SU-DHL-6 (cell line): Measurements from ENCODE around the gene FRS2.

ENCODE experiments used
- CTCF ChIP-seq: fragments of 200-600 bp; sonication (generic); IDR thresholded peaks from one replicate; pipeline ENCODE4 v1.5.1; 2017; ENCODE audit warnings: antibody characterized with exemption, mild to moderate bottlenecking, low read length, moderate library complexity; ENCODE audit not compliant: insufficient read depth, poor library complexity, severe bottlenecking
- EZH2phosphoT487 ChIP-seq: fragments of 200-600 bp; sonication (generic), shearing (Covaris generic); conservative IDR thresholded peaks from 2 replicates; pipeline ENCODE4 v1.6.1; 2018; ENCODE audit warnings: mild to moderate bottlenecking, antibody characterized with exemption, low read length, moderate library complexity, mixed read lengths

GRCh38 chr12:69613351-69613750, 143.2 kb downstream of the FRS2 start:
- TF ChIP-seq CTCF: no peak
- TF ChIP-seq EZH2phosphoT487: no peak
